Measurements from ENCODE around the gene PHLPP1.

DNA sequence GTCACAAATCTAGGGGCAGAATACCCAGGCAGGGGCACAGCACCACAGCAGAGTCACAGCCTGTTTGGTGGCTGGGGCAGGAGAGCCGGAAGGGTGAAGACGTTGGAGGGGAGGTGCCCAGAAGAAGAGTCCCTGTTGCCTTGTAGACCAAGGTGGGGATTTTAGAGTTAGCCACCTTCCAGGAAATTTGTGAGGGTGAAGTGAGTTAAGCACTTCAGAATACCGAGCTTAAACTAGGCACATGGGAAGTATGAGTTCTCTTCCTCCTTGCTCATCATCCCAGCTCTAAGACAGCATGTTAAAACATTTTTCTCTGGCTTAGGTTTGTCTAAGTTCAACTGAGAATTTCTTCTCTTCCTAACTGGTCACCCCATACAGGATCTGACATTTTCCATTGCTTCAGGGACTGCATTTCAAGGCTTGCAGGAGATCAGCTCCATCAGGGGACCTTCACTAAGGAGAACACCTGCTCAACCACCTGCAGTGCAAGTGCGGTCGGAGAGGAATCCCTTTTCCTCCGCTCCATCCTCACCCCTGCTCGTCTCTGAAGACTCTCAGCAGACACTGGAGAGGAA is 26.5 kb upstream of the PHLPP1 start:
- TF ChIP-seq ZNF264 (CRISPR knock-in tag; IDR thresholded peaks at IDR 0.05) (no peak), TGIF2 (CRISPR knock-in tag; IDR thresholded peaks at IDR 0.05) (no peak), CTCF (CRISPR knock-in tag; IDR thresholded peaks at IDR 0.05) (no peak), NKX3-1 (CRISPR knock-in tag; IDR thresholded peaks at IDR 0.05) (no peak)
